ENCODE data around the gene PCDHB13.
"Not testable (repeated sequence)": the region's sequence is repeated elsewhere in the genome, so short reads cannot be mapped to it uniquely, and the experiment has no call there.

Gene PCDHB13

DNA sequence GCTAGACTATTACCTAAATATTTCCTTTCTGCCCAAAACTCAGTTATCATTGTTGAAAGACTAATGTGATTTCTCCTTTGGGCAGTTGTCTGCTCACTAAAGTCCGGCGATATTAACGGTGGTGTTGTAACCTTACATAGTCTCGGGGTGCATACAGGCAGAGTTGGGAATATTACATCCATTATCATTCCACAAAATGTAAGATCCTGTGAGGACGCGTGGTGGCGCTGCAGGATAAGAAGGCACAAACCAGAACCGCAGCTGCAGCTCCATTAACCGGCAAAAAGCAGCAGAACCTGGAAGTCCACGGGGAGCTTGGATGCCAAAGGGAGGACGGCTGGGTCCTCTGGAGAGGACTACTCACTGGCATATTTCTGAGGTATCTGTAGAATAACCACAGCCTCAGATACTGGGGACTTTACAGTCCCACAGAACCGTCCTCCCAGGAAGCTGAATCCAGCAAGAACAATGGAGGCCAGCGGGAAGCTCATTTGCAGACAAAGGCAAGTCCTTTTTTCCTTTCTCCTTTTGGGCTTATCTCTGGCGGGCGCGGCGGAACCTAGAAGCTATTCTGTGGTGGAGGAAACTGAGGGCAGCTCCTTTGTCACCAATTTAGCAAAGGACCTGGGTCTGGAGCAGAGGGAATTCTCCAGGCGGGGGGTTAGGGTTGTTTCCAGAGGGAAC lies at the start of gene PCDHB13:
Gene PCDHB13 (plus strand): TSS at position 264 of the 684 bp plus-strand sequence. CDS start 205 bp downstream, at position 469.
- DNase-seq = not testable (repeated sequence)

DNA sequence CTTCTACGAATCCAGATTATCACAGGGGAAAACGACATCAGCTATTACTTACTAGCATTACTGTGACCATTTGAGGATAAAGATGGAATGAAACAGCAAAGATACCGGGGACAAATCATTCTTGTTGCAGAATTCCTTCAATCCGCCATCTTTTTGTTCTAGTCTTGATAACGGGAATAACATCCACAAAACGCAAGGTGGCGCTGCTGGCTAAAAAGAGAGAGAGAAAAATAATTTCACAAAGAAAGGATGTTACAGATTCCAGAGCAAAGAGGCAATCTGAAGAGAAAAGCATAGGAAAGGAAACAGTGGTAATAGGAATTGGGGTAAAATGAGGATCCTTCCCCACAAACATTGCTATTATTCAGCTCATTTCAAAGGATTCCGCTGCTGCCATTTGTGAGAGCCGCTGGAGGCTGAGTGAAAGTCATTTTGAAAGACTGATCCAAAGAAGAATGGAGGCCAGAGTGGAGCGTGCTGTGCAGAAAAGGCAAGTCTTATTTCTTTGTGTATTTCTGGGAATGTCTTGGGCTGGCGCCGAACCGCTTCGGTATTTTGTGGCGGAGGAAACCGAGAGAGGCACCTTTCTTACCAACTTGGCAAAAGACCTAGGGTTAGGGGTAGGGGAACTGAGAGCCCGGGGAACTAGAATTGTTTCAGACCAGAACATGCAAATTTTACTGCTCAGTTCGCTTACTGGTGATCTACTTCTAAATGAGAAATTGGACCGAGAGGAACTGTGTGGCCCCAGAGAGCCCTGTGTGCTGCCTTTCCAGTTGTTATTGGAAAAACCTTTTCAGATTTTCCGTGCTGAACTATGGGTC lies 41.1 kb upstream of the PCDHB13 start, which contains the start of gene PCDHB7:
Gene PCDHB7 (plus strand): TSS at position 264 of the 824 bp plus-strand sequence. CDS start 192 bp downstream, at position 456.
- no peak for DNase-seq

DNA sequence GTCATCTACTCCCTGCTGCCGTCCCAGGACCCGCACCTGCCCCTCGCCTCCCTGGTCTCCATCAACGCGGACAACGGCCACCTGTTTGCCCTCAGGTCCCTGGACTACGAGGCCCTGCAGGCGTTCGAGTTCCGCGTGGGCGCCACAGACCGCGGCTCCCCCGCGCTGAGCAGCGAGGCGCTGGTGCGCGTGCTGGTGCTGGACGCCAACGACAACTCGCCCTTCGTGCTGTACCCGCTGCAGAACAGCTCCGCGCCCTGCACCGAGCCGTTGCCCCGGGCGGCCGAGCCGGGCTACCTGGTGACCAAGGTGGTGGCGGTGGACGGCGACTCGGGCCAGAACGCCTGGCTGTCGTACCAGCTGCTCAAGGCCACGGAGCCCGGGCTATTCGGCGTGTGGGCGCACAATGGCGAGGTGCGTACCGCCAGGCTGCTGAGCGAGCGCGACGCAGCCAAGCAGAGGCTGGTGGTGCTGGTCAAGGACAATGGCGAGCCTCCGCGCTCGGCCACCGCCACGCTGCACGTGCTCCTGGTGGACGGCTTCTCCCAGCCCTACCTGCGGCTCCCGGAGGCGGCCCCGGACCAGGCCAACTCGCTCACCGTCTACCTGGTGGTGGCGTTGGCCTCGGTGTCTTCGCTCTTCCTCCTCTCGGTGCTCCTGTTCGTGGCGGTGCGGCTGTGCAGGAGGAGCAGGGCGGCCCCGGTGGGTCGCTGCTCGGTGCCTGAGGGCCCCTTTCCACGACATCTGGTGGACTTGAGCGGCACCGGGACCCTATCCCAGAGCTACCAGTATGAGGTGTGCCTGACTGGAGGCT lies 39.2 kb upstream of the PCDHB13 start:
- not testable (repeated sequence) for DNase-seq

DNA sequence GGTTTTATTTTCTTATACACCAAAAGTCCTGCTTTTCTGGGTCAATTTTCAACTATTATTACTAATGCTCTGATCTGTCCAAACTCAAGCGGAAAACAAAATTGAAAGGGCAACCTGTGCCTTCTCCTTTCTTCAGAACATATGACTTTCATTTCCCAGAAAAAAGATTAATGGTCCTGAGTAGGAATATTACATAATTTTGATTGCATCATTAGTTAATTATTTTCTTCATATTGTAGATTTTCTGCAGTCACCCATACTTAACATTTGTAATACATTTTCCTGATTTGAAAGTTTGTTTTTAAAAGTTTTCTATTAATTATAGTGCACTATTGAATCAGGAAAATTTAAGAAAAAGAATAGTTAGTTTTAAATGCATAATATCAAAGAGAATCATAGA lies 37.8 kb upstream of the PCDHB13 start:
- DNase-seq = no peak

DNA sequence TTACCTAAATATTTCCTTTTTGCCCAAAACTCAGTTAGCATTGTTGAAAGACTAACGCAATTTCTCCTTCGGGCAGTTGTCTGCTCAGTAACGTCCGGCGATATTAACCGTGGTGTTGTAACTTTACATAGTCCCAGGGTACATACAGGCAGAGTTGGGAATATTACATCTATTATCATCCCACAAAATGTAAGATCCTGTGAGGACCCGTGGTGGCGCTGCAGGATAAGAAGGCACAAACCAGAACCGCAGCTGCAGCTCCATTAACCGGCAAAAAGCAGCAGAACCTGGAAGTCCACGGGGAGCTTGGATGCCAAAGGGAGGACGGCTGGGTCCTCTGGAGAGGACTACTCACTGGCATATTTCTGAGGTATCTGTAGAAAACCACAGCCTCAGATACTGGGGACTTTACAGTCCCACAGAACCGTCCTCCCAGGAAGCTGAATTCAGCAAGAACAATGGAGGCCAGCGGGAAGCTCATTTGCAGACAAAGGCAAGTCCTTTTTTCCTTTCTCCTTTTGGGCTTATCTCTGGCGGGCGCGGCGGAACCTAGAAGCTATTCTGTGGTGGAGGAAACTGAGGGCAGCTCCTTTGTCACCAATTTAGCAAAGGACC lies 36.0 kb upstream of the PCDHB13 start, which contains the start of gene PCDHB8:
Gene PCDHB8 (plus strand): TSS at position 214 of the 615 bp plus-strand sequence. CDS start 245 bp downstream, at position 459.
- not testable (repeated sequence) for DNase-seq

DNA sequence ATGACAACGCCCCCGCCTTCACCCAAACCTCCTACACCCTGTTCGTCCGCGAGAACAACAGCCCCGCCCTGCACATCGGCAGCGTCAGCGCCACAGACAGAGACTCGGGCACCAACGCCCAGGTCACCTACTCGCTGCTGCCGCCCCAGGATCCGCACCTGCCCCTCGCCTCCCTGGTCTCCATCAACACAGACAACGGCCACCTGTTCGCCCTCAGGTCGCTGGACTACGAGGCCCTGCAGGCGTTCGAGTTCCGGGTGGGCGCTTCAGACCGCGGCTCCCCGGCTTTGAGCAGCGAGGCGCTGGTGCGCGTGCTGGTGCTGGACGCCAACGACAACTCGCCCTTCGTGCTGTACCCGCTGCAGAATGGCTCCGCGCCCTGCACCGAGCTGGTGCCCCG lies 34.3 kb upstream of the PCDHB13 start:
- not testable (repeated sequence) for DNase-seq

DNA sequence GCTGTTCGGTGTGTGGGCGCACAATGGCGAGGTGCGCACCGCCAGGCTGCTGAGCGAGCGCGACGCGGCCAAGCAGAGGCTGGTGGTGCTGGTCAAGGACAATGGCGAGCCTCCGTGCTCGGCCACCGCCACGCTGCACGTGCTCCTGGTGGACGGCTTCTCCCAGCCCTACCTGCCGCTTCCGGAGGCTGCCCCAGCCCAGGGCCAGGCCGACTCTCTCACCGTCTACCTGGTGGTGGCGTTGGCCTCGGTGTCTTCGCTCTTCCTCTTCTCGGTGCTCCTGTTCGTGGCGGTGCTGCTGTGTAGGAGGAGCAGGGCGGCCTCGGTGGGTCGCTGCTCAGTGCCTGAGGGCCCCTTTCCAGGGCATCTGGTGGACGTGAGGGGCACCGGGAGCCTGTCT lies 33.8 kb upstream of the PCDHB13 start:
- DNase-seq = not testable (repeated sequence)

GRCh38 chr5:141180313-141180712 lies 33.4 kb upstream of the PCDHB13 start:
- DNase-seq = no peak

GRCh38 chr5:141182248-141182647 lies 31.5 kb upstream of the PCDHB13 start, which contains the start of gene PCDHB16:
TSS of gene PCDHB16 (plus strand) at chr5:141182387. CDS start at chr5:141182560, 173 bp downstream.
- DNase-seq = no peak

DNA sequence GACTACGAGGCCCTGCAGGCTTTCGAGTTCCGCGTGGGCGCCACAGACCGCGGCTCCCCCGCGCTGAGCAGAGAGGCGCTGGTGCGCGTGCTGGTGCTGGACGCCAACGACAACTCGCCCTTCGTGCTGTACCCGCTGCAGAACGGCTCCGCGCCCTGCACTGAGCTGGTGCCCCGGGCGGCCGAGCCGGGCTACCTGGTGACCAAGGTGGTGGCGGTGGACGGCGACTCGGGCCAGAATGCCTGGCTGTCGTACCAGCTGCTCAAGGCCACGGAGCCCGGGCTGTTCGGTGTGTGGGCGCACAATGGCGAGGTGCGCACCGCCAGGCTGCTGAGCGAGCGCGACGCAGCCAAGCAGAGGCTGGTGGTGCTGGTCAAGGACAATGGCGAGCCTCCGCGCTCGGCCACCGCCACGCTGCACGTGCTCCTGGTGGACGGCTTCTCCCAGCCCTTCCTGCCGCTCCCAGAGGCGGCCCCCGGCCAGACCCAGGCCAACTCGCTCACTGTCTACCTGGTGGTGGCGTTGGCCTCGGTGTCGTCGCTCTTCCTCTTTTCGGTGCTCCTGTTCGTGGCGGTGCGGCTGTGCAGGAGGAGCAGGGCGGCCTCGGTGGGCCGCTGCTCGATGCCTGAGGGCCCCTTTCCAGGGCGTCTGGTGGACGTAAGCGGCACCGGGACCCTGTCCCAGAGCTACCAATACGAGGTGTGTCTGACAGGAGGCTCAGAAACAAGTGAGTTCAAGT lies 29.4 kb upstream of the PCDHB13 start:
- DNase-seq = not testable (repeated sequence)

DNA sequence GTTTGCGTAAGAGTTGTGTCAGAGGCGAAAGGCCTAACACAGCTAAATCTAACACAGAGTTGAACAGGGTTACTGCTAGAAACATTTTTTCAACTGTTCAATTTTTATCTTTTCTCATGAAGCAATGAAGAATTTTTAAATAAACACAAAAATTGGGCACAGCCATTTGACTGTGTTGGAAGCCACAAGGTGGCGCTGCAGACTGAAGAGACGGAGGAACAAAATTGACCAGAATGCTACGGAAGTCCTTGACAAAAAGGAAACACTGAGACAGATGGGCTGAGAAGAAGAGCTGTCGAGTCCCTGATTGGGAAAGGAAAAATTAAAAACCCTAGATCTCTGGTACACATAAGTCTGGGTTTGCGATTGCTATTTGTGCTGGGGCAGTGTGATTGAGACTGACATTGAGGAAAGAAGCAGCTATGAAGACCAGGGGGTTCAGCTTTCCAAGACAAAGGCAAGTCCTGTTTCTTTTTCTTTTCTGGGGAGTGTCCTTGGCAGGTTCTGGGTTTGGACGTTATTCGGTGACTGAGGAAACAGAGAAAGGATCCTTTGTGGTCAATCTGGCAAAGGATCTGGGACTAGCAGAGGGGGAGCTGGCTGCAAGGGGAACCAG lies 26.7 kb upstream of the PCDHB13 start, which contains the start of gene PCDHB9:
Gene PCDHB9 (plus strand): TSS at position 265 of the 616 bp plus-strand sequence. CDS start 158 bp downstream, at position 423.
- no peak for DNase-seq

GRCh38 chr5:141188682-141189081 lies 25.0 kb upstream of the PCDHB13 start:
- DNase-seq = not testable (repeated sequence)

GRCh38 chr5:141189131-141189530 lies 24.6 kb upstream of the PCDHB13 start:
- not testable (repeated sequence) for DNase-seq

DNA sequence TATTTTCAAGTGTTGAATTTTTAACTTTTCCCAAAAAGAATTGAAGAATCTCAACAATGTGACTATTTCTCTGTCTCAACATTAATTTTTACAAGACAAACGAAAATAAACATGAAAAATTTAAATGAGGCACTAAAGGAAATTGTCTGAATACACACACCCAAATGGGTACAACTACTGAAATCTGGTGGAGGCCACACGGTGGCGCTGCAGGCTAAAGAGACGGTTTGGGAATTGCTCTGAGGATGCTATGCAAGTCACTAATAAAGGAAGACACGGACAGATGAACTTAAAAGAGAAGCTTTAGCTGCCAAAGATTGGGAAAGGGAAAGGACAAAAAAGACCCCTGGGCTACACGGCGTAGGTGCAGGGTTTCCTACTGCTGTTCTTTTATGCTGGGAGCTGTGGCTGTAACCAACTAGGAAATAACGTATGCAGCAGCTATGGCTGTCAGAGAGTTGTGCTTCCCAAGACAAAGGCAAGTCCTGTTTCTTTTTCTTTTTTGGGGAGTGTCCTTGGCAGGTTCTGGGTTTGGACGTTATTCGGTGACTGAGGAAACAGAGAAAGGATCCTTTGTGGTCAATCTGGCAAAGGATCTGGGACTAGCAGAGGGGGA lies 21.5 kb upstream of the PCDHB13 start, which contains the start of gene PCDHB10:
Gene PCDHB10 (plus strand): TSS at position 244 of the 616 bp plus-strand sequence. CDS start 200 bp downstream, at position 444.
- no peak for DNase-seq

DNA sequence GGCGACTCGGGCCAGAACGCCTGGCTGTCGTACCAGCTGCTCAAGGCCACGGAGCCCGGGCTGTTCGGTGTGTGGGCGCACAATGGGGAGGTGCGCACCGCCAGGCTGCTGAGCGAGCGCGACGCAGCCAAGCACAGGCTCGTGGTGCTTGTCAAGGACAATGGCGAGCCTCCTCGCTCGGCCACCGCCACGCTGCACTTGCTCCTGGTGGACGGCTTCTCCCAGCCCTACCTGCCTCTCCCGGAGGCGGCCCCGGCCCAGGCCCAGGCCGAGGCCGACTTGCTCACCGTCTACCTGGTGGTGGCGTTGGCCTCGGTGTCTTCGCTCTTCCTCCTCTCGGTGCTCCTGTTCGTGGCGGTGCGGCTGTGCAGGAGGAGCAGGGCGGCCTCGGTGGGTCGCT lies 19.4 kb upstream of the PCDHB13 start:
- DNase-seq = not testable (repeated sequence)

GRCh38 chr5:141196363-141196762 lies 17.4 kb upstream of the PCDHB13 start:
- DNase-seq = no peak

- DNase-seq = no peak
Measured at GRCh38 chr5:141199359-141200235, 14.1 kb upstream of the PCDHB13 start, which contains the start of gene PCDHB11. TSS of gene PCDHB11 (plus strand) at chr5:141199627. CDS start at chr5:141199775, 148 bp downstream.

DNA sequence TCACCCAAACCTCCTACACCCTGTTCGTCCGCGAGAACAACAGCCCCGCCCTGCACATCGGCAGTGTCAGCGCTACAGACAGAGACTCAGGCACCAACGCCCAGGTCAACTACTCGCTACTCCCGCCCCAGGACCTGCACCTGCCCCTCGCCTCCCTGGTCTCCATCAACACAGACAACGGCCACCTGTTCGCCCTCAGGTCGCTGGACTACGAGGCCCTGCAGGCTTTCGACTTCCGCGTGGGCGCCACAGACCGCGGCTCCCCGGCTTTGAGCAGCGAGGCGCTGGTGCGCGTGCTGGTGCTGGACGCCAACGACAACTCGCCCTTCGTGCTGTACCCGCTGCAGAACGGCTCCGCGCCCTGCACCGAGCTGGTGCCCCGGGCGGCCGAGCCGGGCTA lies 12.6 kb upstream of the PCDHB13 start:
- DNase-seq = not testable (repeated sequence)

- DNase-seq = not testable (repeated sequence)
Measured at GRCh38 chr5:141201646-141202045, 12.1 kb upstream of the PCDHB13 start.

Measured in activated T-cell treated with anti-CD3 and anti-CD28 coated beads, Interleukin-2, amount 50 U/mL, for 1 hour (primary cell).